Epithelial cell of proximal tubule (primary cell): ENCODE measurements around the gene EDN1. TPM values are rescaled to one million over a fixed set of nuclear protein-coding genes. Genes with fewer than 3 reads are reported as not detected.

Source experiments
- DNase-seq: peaks from one replicate; pipeline ENCODE4 v3.0.0-alpha.2; 2011; ENCODE audit warnings: low read depth
- H3K4me3 ChIP-seq: 2 replicates; pipeline ENCODE4 v1.5.1; 2011; ENCODE audit warnings: low read depth, mild to moderate bottlenecking, low read length
- CTCF ChIP-seq: conservative IDR thresholded peaks from 2 replicates; pipeline ENCODE4 v1.5.1; 2012; ENCODE audit warnings: low read depth, mild to moderate bottlenecking, low read length
- total RNA-seq: library from RNA; depleted of rRNA; stranded (reverse); fragments of >200 nt; gene quantifications from 2 replicates; pipeline ENCODE4 v1.2.3, GENCODE V29; 2015

EDN1 gene
- total RNA-seq, 1 donor from 2014 or later, result 16.3 TPM

GRCh38 chr6:12293931-12294807 lies 4.0 kb downstream of the EDN1 start:
- no peak for TF ChIP-seq CTCF
- DNase-seq, result no peak
- H3K4me3 ChIP-seq, result no peak overlapping the region

GRCh38 chr6:12294851-12295536 lies 4.8 kb downstream of the EDN1 start:
- no peak for TF ChIP-seq CTCF
- DNase-seq, result no peak
- H3K4me3 ChIP-seq, result no peak overlapping the region

- TF ChIP-seq CTCF, result no peak
- H3K4me3 ChIP-seq, result peak overlapping the region; percentile 1
- no peak for DNase-seq
Measured at GRCh38 chr6:12295558-12296254, 5.5 kb downstream of the EDN1 start.

- no peak for TF ChIP-seq CTCF
- peak overlapping the region; percentile 1 for H3K4me3 ChIP-seq
Measured at GRCh38 chr6:12296255-12296573, 6.1 kb downstream of the EDN1 start.

GRCh38 chr6:12296604-12297003 lies 6.4 kb downstream of the EDN1 start:
- no peak for DNase-seq
- no peak overlapping the region for H3K4me3 ChIP-seq
- no peak for TF ChIP-seq CTCF

More at GRCh38 chr6:12296255-12296573, 6.1 kb downstream of the EDN1 start:
- DNase-seq, result peak; percentile 67

GRCh38 chr6:12297363-12298016 lies 7.3 kb downstream of the EDN1 start:
- TF ChIP-seq CTCF, result no peak
- no peak for DNase-seq
- H3K4me3 ChIP-seq, result no peak overlapping the region
